Stimulated activated CD8-positive, alpha-beta memory T cell treated with anti-CD3 and anti-CD28 coated beads, Interleukin-12 subunit alpha, Interleukin-12 subunit beta, amount 100 ng/mL, for 4 hours (primary cell): ENCODE data around the gene TOR1B.

Experiments used
- DNase-seq: peaks from one replicate; pipeline ENCODE4 v3.0.0-alpha.2; 2020; ENCODE audit warnings: low read depth

TOR1B gene

GRCh38 chr9:129814432-129815223 is 11.6 kb downstream of the TOR1B start:
- no peak for DNase-seq

- no peak for DNase-seq
Measured at GRCh38 chr9:129815278-129815677, 12.3 kb downstream of the TOR1B start.

GRCh38 chr9:129816501-129817435 is 13.8 kb downstream of the TOR1B start:
- DNase-seq: no peak

GRCh38 chr9:129822898-129823541 is 20.0 kb downstream of the TOR1B start:
- no peak for DNase-seq

- DNase-seq: no peak
Measured at GRCh38 chr9:129823542-129823934, 20.6 kb downstream of the TOR1B start.

GRCh38 chr9:129823935-129824601 is 21.1 kb downstream of the TOR1B start, which contains the start of gene TOR1A:
Gene TOR1A (minus strand): TSS chr9:129824136. CDS start chr9:129824085, 51 bp downstream.
- DNase-seq: peak; percentile 84

GRCh38 chr9:129826344-129826743 is 23.4 kb downstream of the TOR1B start:
- no peak for DNase-seq

GRCh38 chr9:129826759-129827158 is 23.8 kb downstream of the TOR1B start:
- DNase-seq: no peak

GRCh38 chr9:129828051-129828450 is 25.1 kb downstream of the TOR1B start:
- DNase-seq: no peak

GRCh38 chr9:129828969-129829368 is 26.0 kb downstream of the TOR1B start:
- DNase-seq: no peak

- no peak for DNase-seq
Measured at GRCh38 chr9:129832982-129833381, 30.0 kb downstream of the TOR1B start.

GRCh38 chr9:129834489-129835127 is 31.6 kb downstream of the TOR1B start:
- no peak for DNase-seq

GRCh38 chr9:129835128-129835859 is 32.3 kb downstream of the TOR1B start, which contains the start of the genes C9orf78 and USP20:
Gene C9orf78 (minus strand): TSS chr9:129835275. CDS start chr9:129835221, 54 bp downstream.
Gene USP20 (plus strand): TSS chr9:129835458. CDS start chr9:129852556, 17,098 bp downstream.
- DNase-seq: peak; percentile 95

GRCh38 chr9:129835860-129836223 is 32.9 kb downstream of the TOR1B start:
- no peak for DNase-seq

GRCh38 chr9:129836311-129837007 is 33.5 kb downstream of the TOR1B start:
- no peak for DNase-seq

- no peak for DNase-seq
Measured at GRCh38 chr9:129838707-129839259, 35.8 kb downstream of the TOR1B start.

GRCh38 chr9:129839324-129840023 is 36.5 kb downstream of the TOR1B start:
- DNase-seq: no peak

- DNase-seq: no peak
Measured at GRCh38 chr9:129840034-129840433, 37.0 kb downstream of the TOR1B start.

GRCh38 chr9:129841071-129841470 is 38.1 kb downstream of the TOR1B start:
- no peak for DNase-seq
